ENCODE data around the gene KLF13. TPM values are rescaled to one million over a fixed set of nuclear protein-coding genes. Genes with fewer than 3 reads are reported as not detected.

Gene KLF13
- total RNA-seq, 1 donor = 13.8 TPM

DNA sequence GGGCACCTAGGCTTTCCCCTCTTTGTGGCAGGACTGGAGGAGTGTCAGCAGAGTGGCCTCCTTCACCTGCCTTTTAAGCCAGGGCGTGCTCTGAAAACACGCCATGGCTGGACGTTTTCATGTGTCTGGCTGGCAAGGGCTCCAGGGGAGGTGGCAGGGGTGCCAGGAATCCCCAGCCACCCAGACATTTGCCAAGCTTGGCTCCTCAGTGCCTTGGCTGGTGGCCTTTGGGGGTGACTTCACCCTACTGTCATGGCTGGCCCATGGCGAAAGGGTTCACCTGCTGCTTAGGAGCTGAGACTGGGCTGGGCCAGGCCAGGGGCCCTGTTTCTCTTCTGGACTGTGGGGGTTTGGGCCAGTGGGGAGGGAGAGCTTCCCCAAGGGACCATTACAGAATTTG lies 17.6 kb downstream of the KLF13 start:
- H3K4me3 ChIP-seq (ENCODE audit: low read depth, low read length) = no peak overlapping the region
- no peak for DNase-seq (ENCODE audit: low read depth)
- TF ChIP-seq, protein P1, sequence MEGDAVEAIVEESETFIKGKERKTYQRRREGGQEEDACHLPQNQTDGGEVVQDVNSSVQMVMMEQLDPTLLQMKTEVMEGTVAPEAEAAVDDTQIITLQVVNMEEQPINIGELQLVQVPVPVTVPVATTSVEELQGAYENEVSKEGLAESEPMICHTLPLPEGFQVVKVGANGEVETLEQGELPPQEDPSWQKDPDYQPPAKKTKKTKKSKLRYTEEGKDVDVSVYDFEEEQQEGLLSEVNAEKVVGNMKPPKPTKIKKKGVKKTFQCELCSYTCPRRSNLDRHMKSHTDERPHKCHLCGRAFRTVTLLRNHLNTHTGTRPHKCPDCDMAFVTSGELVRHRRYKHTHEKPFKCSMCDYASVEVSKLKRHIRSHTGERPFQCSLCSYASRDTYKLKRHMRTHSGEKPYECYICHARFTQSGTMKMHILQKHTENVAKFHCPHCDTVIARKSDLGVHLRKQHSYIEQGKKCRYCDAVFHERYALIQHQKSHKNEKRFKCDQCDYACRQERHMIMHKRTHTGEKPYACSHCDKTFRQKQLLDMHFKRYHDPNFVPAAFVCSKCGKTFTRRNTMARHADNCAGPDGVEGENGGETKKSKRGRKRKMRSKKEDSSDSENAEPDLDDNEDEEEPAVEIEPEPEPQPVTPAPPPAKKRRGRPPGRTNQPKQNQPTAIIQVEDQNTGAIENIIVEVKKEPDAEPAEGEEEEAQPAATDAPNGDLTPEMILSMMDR (IDR thresholded peaks at IDR 0.05; ENCODE audit: insufficient read depth, low read depth, low read length) = no peak

GRCh38 chr15:31344823-31345605 lies 18.4 kb downstream of the KLF13 start:
- no peak for DNase-seq (ENCODE audit: low read depth)
- TF ChIP-seq, protein P1 (IDR thresholded peaks at IDR 0.05; ENCODE audit: insufficient read depth, low read depth, low read length) = no peak
- no peak overlapping the region for H3K4me3 ChIP-seq (ENCODE audit: low read depth, low read length)

DNA sequence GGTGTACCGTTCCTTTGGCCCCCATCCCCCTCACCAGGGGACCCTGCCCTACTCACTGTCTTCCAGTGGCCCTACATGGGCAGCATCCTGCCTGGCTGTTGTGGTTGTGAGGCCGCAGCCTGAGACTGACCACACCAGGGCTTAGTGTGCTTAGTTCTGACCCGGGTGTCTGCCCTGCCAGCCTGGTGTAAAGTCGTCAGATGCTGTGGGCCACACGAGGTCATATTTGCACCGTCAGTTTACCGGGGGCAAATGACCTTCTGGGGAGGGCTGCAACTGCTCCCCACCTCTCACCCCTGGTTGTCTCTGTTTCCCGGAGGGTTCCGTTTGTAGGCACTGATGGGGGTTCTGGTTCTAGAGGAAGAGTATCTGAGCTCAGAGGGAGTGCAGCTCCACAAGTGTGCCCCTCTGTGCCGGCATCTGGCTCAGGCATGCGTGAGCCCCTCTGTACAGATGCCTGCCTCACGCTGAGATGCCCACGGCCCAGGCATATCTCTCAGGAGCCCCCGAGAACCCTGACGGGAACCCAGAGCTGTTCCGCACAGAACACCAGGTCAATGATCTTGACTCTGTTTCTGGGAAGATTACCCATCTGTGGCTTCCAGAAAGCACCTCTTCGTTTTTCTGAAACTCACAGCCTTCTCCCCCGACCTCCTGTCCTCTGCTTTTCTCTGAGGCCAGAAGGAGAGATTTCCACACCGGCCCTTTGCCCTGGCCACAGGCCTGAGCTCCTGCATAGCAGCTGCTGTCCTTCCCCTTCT lies 19.2 kb downstream of the KLF13 start:
- no peak overlapping the region for H3K4me3 ChIP-seq (ENCODE audit: low read depth, low read length)
- no peak for DNase-seq (ENCODE audit: low read depth)
- TF ChIP-seq, protein P1 (IDR thresholded peaks at IDR 0.05; ENCODE audit: insufficient read depth, low read depth, low read length) = no peak

GRCh38 chr15:31346367-31347066 lies 19.9 kb downstream of the KLF13 start:
- H3K4me3 ChIP-seq (ENCODE audit: low read depth, low read length) = no peak overlapping the region
- DNase-seq (ENCODE audit: low read depth) = no peak
- TF ChIP-seq, protein P1 (IDR thresholded peaks at IDR 0.05; ENCODE audit: insufficient read depth, low read depth, low read length) = no peak

DNA sequence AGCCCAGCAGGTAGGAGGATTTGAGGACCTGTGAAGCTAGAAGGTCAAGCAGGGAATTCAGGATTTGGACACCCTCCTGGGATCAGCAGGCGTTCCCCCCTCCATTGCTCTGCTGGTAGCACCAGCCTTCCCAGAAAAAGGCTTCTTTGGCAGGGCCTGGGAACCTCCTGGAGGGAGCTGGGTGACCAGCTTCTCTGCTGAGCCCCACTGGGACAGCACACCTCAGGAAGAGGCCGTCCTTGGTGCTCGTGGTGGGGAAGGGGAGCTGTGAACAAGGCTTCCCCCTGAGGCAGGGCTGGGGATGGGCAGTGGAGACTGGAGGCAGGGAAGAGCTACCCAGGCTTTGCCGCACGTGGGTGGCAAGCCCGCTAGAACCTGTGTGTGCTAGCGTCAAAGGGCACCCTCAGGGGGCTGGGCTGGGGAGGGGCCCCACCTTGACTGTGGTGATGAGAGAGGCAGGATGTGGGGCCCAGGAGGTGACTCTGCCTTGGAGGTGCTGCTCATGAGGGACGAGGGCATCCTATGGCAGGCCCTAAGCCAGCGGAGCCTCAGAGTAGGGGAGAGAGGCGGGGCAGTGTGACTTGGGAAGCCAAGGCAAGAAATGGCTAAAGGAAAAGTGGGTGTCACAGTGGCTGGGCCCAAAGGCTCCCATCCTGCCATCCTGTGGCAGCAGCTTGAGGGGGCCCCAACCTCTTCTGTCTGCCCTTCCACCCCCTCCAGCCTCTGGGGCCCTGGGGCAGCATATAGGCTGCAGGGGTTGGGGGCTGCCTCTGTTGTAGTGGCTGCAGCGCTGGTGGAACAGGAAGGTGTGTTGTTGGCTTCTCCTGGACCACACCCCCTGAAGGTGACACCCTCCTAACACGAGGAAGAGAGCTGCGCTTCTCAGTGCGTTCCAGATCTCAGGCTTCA lies 20.7 kb downstream of the KLF13 start:
- H3K4me3 ChIP-seq (ENCODE audit: low read depth, low read length) = no peak overlapping the region
- DNase-seq (ENCODE audit: low read depth) = no peak
- TF ChIP-seq, protein P1 (IDR thresholded peaks at IDR 0.05; ENCODE audit: insufficient read depth, low read depth, low read length) = no peak
